Smooth muscle cell (in vitro differentiated cells): ENCODE results near the gene CAMSAP2. TPM values are rescaled to one million over a fixed set of nuclear protein-coding genes. Genes with fewer than 3 reads are reported as not detected.

ENCODE experiments used
- DNase-seq: peaks from one replicate; lab custom pipeline; 2025; ENCODE audit not compliant: unreplicated experiment; lab: John Stamatoyannopoulos, UW
- H2AFZ ChIP-seq: fragments of 200-600 bp; sonication (generic); 2 replicates; pipeline ENCODE4 v1.6.0; 2016; ENCODE audit warnings: antibody characterized with exemption, low read depth, mild to moderate bottlenecking
- H3F3A ChIP-seq: fragments of 200-600 bp; sonication (generic); 2 replicates; pipeline ENCODE4 v1.6.0; 2017; ENCODE audit warnings: antibody characterized with exemption, low read depth
- H3K27ac ChIP-seq: fragments of 200-600 bp; sonication (generic); 2 replicates; pipeline ENCODE4 v1.5.1; 2016; ENCODE audit warnings: low read depth, mild to moderate bottlenecking
- H3K27me3 ChIP-seq: fragments of 200-600 bp; sonication (generic); 2 replicates; pipeline ENCODE4 v1.6.1; 2016; ENCODE audit warnings: low read depth, mild to moderate bottlenecking
- H3K36me3 ChIP-seq: fragments of 200-600 bp; sonication (generic); 2 replicates; pipeline ENCODE4 v1.5.1; 2016; ENCODE audit warnings: low read depth
- H3K4me1 ChIP-seq: fragments of 200-600 bp; sonication (generic); 2 replicates; pipeline ENCODE4 v1.5.1; 2016; ENCODE audit warnings: low read depth
- H3K4me2 ChIP-seq: fragments of 200-600 bp; sonication (generic); 2 replicates; pipeline ENCODE4 v1.6.0; 2016; ENCODE audit warnings: mild to moderate bottlenecking
- H3K4me3 ChIP-seq: fragments of 200-600 bp; sonication (generic); 2 replicates; pipeline ENCODE4 v1.5.1; 2016; ENCODE audit warnings: mild to moderate bottlenecking
- H3K79me2 ChIP-seq: fragments of 200-600 bp; sonication (generic); 2 replicates; pipeline ENCODE4 v1.6.0; 2016; ENCODE audit warnings: low read depth, mild to moderate bottlenecking
- H3K9ac ChIP-seq: fragments of 200-600 bp; sonication (generic); 2 replicates; pipeline ENCODE4 v1.6.0; 2016; ENCODE audit warnings: low read depth
- H3K9me3 ChIP-seq: fragments of 200-600 bp; sonication (generic); replicated peaks from 2 replicates; pipeline ENCODE4 v1.5.1; 2016; ENCODE audit warnings: low read depth
- H4K20me1 ChIP-seq: fragments of 200-600 bp; sonication (generic); 2 replicates; pipeline ENCODE4 v1.6.0; 2016; ENCODE audit warnings: low read depth
- CTCF ChIP-seq: fragments of 200-600 bp; sonication (generic); IDR thresholded peaks from 2 replicates; pipeline ENCODE4 v1.5.1; 2017; ENCODE audit warnings: borderline replicate concordance, mild to moderate bottlenecking, antibody characterized with exemption; ENCODE audit not compliant: insufficient read depth, poor library complexity, severe bottlenecking
- WGBS: methylation state at CpG from one replicate; pipeline ENCODE4 v1.1.7; 2016; ENCODE audit warnings: low lambda C conversion rate; 5-methylcytosine and 5-hydroxymethylcytosine counted together
- polyA plus RNA-seq: library from polyadenylated mRNA; unstranded; fragments of >200 nt; fragmentation: Nextera tagmentation; extraction: Ambion mirVana; gene quantifications from 2 replicates; pipeline ENCODE4 v1.2.1, GENCODE V29; 2016
- total RNA-seq: library from RNA; depleted of rRNA; stranded (reverse); fragments of >200 nt; gene quantifications from 2 replicates; pipeline ENCODE4 v1.2.3, GENCODE V29; 2014

The CAMSAP2 gene
- total and polyA plus RNA-seq, 2 experiments from 2014 or later: 12.9 to 57.5 TPM

- Histone ChIP-seq H4K20me1 (no peaks in the 10 kb centered on the region), H3K9me3 (no peaks in the 10 kb centered on the region), H2AFZ (no peak overlapping the region), H3K9ac (no peak overlapping the region), H3K27ac (no peak overlapping the region), H3K27me3 (no peaks in the 10 kb centered on the region), H3K36me3 (peaks cover 6% of the 10 kb centered on the region), H3K4me3 (no peak overlapping the region), H3K4me2 (no peak overlapping the region), H3F3A (no peaks in the 10 kb centered on the region), H3K4me1 (no peaks in the 10 kb centered on the region), H3K79me2 (no peaks in the 10 kb centered on the region)
- WGBS: 95% methylated on average over 2 of the region's 2 CpGs
- TF ChIP-seq CTCF: no peak
- no peak for DNase-seq
Observed at GRCh38 chr1:200906491-200906890, 167.8 kb downstream of the CAMSAP2 start.

- Histone ChIP-seq H3K27me3 (no peaks in the 10 kb centered on the region), H3K79me2 (no peaks in the 10 kb centered on the region), H3K9ac (no peak overlapping the region), H3K4me1 (no peaks in the 10 kb centered on the region), H3K9me3 (no peaks in the 10 kb centered on the region), H3K4me2 (no peak overlapping the region), H2AFZ (no peak overlapping the region), H3K27ac (no peak overlapping the region), H4K20me1 (no peaks in the 10 kb centered on the region), H3K4me3 (no peak overlapping the region), H3K36me3 (peaks cover 6% of the 10 kb centered on the region), H3F3A (no peaks in the 10 kb centered on the region)
- 93% methylated on average over 5 of the region's 5 CpGs for WGBS
- DNase-seq: no peak
- no peak for TF ChIP-seq CTCF
Observed at GRCh38 chr1:200907611-200908097, 169.0 kb downstream of the CAMSAP2 start.

GRCh38 chr1:200908191-200908868 lies 169.6 kb downstream of the CAMSAP2 start:
- no peak for DNase-seq
- H4K20me1 ChIP-seq: no peaks in the 10 kb centered on the region
- H3K27ac ChIP-seq: no peak overlapping the region

More at GRCh38 chr1:200908191-200908868, 169.6 kb downstream of the CAMSAP2 start:
- H3K9me3 ChIP-seq: no peaks in the 10 kb centered on the region
- no peak for TF ChIP-seq CTCF
- H3K4me2 ChIP-seq: no peak overlapping the region
- H3K9ac ChIP-seq: no peak overlapping the region
- H3K4me3 ChIP-seq: no peak overlapping the region
- no peaks in the 10 kb centered on the region for H3F3A ChIP-seq
- 97% methylated on average over 6 of the region's 6 CpGs for WGBS
- no peaks in the 10 kb centered on the region for H3K27me3 ChIP-seq
- H2AFZ ChIP-seq: no peak overlapping the region
- H3K4me1 ChIP-seq: no peaks in the 10 kb centered on the region
- no peaks in the 10 kb centered on the region for H3K79me2 ChIP-seq
- H3K36me3 ChIP-seq: peaks cover 6% of the 10 kb centered on the region
